ENCODE data around the gene ADAM15. TPM values are rescaled to one million over a fixed set of nuclear protein-coding genes. Genes with fewer than 3 reads are reported as not detected.
A peak's percentile ranks its signal among the peaks of the same experiment; 100 is the strongest.

Gene ADAM15
- polyA plus RNA-seq, 3 donors, result 44.5 to 202 (median 74.3) TPM

DNA sequence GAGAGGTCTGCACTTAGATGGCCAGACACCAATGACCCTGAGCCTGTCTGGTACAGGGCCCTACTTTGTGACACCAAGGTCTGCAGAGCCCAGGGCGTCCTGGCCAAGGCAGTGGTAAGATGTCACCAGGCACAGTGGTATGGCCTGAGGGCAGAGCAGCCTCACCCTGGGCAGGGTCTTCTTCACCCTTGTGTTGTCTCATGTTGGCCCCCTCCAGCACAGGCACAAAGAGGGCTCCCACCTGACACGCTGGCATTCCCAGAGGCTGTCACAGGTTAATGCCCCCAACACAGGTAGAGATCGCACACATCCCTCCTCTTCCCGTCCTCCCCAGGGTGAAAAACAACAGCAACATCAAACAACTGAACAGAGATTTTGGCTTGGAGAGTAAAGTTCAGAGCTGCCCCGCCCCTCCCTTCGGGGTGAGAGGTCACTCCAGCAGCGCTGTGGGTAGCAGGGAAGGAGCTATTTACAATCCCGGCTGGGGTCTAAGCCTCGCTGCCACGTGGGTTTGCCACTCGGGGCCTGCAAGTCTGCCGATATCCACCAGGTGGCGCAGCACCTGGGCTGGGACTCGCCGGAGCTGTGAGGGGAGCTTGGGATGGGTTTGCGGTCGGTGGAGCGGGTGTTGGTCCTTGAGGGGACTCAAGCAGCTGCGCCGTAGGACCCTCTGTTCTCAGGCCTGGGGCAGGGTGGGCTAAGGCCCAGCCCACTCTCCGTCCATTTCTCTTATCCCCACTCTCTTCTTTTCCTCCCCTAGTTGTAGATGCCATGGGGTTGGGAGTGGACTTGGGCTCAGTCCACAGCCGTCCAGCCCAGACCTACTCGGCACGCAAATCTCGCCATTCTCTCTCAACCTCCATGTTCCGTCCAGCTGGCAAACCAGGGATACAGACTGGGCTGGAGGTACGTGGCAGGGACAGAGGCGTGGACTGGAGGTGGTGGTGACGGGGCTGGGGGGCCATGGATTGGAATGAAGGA lies 40.2 kb downstream of the ADAM15 start:
- H3K9me3 Mint-ChIP-seq, result no peaks in the 10 kb centered on the region
- peaks cover 5 to 15% (median 9%) of the 10 kb centered on the region in 3 donors for H3K27me3 Mint-ChIP-seq (ENCODE audit: low read depth in 3 of 3)
- Histone ChIP-seq H3K27ac (ENCODE audit: low read depth in 1 of 2, low read length in 2 of 2) (no peak overlapping the region), H3K36me3 (replicated peaks in 1 of 2; ENCODE audit: control insufficient read depth in 1 of 2, insufficient read depth in 2 of 2, low read length in 2 of 2) (no peaks in the 10 kb centered on the region), H3K27me3 (ENCODE audit: control insufficient read depth in 2 of 2, insufficient read depth in 2 of 2, low read length in 2 of 2) (peaks cover 0 to 6% of the 10 kb centered on the region in 2 donors), H4K20me1 (ENCODE audit: insufficient read depth, low read length) (peaks cover 1% of the 10 kb centered on the region), H3K4me2 (replicated peaks; ENCODE audit: extremely low read depth, low read length, poor library complexity, severe bottlenecking) (no peak overlapping the region), H3K4me1 (ENCODE audit: control insufficient read depth in 1 of 2, insufficient read depth in 2 of 2, low read length in 2 of 2) (peaks cover 1 to 11% of the 10 kb centered on the region in 2 donors), H3K79me2 (ENCODE audit: insufficient read depth, low read length) (no peaks in the 10 kb centered on the region), H3K9ac (ENCODE audit: insufficient read depth, low read length, poor library complexity, severe bottlenecking) (no peak overlapping the region), H3K4me3 (replicated peaks in 1 of 3; ENCODE audit: low read depth in 2 of 3, low read length in 3 of 3) (no peak overlapping the region), H3K9me3 (replicated peaks in 1 of 2; ENCODE audit: control insufficient read depth in 1 of 2, insufficient read depth in 1 of 2, low read length in 2 of 2) (no peaks in the 10 kb centered on the region), H2AFZ (ENCODE audit: insufficient read depth, low read depth, low read length, poor library complexity, severe bottlenecking) (peak overlapping the region; percentile 1)
- no peak overlapping the region for H3K27ac Mint-ChIP-seq
- TF ChIP-seq CTCF (IDR thresholded peaks at IDR 0.05), result peak; percentile 97
- H3K36me3 Mint-ChIP-seq, result peaks cover 0 to 5% of the 10 kb centered on the region in 2 donors
- peak; percentile 71 to 79 (median 75) for DNase-seq
- WGBS (ENCODE audit: insufficient coverage), result 38% methylated on average over 18 of the region's 29 CpGs
- peaks cover 6% of the 10 kb centered on the region for H3K4me1 Mint-ChIP-seq
- intact Hi-C loops (cut with micrococcal nuclease), result loop anchor here (1.0 to 5.0 kb wide), 3 partner anchors 36 to 76 kb away; partner anchors contain the start of gene EFNA1 (in 1 of the 2)
- H3K4me3 Mint-ChIP-seq, result peak overlapping the region in 1 of 2 donors; percentile 48

- no peak for DNase-seq
- Histone ChIP-seq H3K4me3 (replicated peaks in 1 of 3; ENCODE audit: low read depth in 2 of 3, low read length in 3 of 3) (no peak overlapping the region), H3K27me3 (ENCODE audit: control insufficient read depth in 2 of 2, insufficient read depth in 2 of 2, low read length in 2 of 2) (peaks cover 0 to 6% of the 10 kb centered on the region in 2 donors), H4K20me1 (ENCODE audit: insufficient read depth, low read length) (no peaks in the 10 kb centered on the region), H3K4me1 (ENCODE audit: control insufficient read depth in 1 of 2, insufficient read depth in 2 of 2, low read length in 2 of 2) (peaks cover 0 to 7% of the 10 kb centered on the region in 2 donors), H2AFZ (ENCODE audit: insufficient read depth, low read depth, low read length, poor library complexity, severe bottlenecking) (no peak overlapping the region), H3K9ac (ENCODE audit: insufficient read depth, low read length, poor library complexity, severe bottlenecking) (no peak overlapping the region), H3K36me3 (replicated peaks in 1 of 2; ENCODE audit: control insufficient read depth in 1 of 2, insufficient read depth in 2 of 2, low read length in 2 of 2) (no peaks in the 10 kb centered on the region), H3K9me3 (replicated peaks in 1 of 2; ENCODE audit: control insufficient read depth in 1 of 2, insufficient read depth in 1 of 2, low read length in 2 of 2) (no peaks in the 10 kb centered on the region), H3K4me2 (replicated peaks; ENCODE audit: extremely low read depth, low read length, poor library complexity, severe bottlenecking) (no peak overlapping the region), H3K27ac (ENCODE audit: low read depth in 1 of 2, low read length in 2 of 2) (no peak overlapping the region), H3K79me2 (ENCODE audit: insufficient read depth, low read length) (no peaks in the 10 kb centered on the region)
- intact Hi-C loops (cut with micrococcal nuclease), result loop anchor here in 1 of 2 donors (2.0 to 5.0 kb wide), 2 partner anchors 35 to 75 kb away; partner anchors contain the start of gene EFNA1
- H3K36me3 Mint-ChIP-seq, result peaks cover 0 to 4% of the 10 kb centered on the region in 2 donors
- no peak for TF ChIP-seq CTCF (IDR thresholded peaks at IDR 0.05)
- H3K27me3 Mint-ChIP-seq (ENCODE audit: low read depth in 3 of 3), result peaks cover 5 to 15% (median 11%) of the 10 kb centered on the region in 3 donors
- no peak overlapping the region for H3K27ac Mint-ChIP-seq
- no peak overlapping the region for H3K4me3 Mint-ChIP-seq
- 97% methylated on average over 5 of the region's 6 CpGs for WGBS (ENCODE audit: insufficient coverage)
- H3K9me3 Mint-ChIP-seq, result no peaks in the 10 kb centered on the region
- peaks cover 6% of the 10 kb centered on the region for H3K4me1 Mint-ChIP-seq
Observed at GRCh38 chr1:155092131-155092530, 41.0 kb downstream of the ADAM15 start.

Measured in CD14-positive monocyte (primary cell).